Measurements from ENCODE around the gene BRSK2. TPM values are rescaled to one million over a fixed set of nuclear protein-coding genes. Genes with fewer than 3 reads are reported as not detected.
A peak's percentile ranks its signal among the peaks of the same experiment; 100 is the strongest.

Gene BRSK2
- polyA plus RNA-seq, 4 donors = 0.27 to 7.9 (median 3.3) TPM; not detected in 1

DNA sequence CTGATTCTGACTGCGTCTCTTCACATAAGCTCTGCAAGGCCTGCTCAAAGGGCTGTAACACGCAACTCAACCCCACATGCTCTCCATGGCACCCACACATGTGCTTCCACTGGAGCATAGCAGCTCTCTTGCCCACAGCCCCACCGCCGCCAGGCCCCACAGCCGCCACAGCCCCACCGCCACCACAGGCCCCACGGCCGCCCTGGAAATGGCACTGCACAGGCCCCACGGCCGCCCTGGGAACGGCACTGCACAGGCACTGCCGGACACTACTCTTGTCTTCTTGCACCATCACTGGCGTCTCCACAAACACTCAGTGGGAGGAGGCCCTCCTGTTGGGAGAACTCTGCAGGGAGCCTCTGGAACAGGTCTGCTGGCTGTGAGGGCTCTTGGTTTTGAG is 88.3 kb downstream of the BRSK2 start:
- no peaks in the 10 kb centered on the region for H3K27me3 ChIP-seq (ENCODE audit: control insufficient read depth in 3 of 3, insufficient read depth in 3 of 3, low read length in 3 of 3)
- 90 to 95% (median 94%) methylated on average over 13 of the region's 13 CpGs for WGBS, 3 donors
- H3K4me3 ChIP-seq (ENCODE audit: low read depth in 1 of 3, low read length in 3 of 3) = no peak overlapping the region
- H3K9me3 ChIP-seq (ENCODE audit: control insufficient read depth in 2 of 2, insufficient read depth in 1 of 2, low read depth in 1 of 2, low read length in 1 of 2) = no peaks in the 10 kb centered on the region
- no peak for DNase-seq
- H3K4me1 ChIP-seq (ENCODE audit: control insufficient read depth in 3 of 3, insufficient read depth in 2 of 3, low read depth in 1 of 3, low read length in 2 of 3) = no peaks in the 10 kb centered on the region
- FAIRE-seq = no peak
- H3K36me3 ChIP-seq (ENCODE audit: control insufficient read depth in 3 of 3, insufficient read depth in 2 of 3, low read depth in 1 of 3, low read length in 3 of 3) = peaks cover 10 to 71% (median 22%) of the 10 kb centered on the region in 3 donors
- H3K27ac ChIP-seq (ENCODE audit: low read depth in 1 of 3, low read length in 2 of 3) = no peak overlapping the region

DNA sequence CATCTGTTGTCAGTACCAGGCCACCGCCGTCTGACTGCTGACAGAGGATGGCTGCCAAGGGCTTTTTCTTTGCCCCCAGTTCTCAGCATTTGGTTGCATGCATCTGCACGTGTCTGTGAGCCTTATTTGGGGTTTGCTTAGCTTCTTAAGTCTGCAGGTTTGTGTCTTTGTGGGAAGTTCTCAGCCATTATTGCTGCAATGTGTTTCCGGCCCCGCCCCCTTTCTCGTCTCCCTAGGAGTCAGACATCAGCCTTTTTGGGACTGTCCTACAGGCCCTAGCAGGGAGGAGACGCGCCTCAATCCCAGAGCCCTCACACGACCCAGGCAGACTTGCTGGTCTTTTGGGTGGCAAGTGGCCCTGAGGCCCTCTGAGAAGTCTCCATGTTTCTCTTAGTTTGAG is 88.8 kb downstream of the BRSK2 start:
- FAIRE-seq (no peak), DNase-seq (no peak)
- H3K9me3 ChIP-seq (ENCODE audit: control insufficient read depth in 2 of 2, insufficient read depth in 1 of 2, low read depth in 1 of 2, low read length in 1 of 2) = no peaks in the 10 kb centered on the region
- no peaks in the 10 kb centered on the region for H3K4me1 ChIP-seq (ENCODE audit: control insufficient read depth in 3 of 3, insufficient read depth in 2 of 3, low read depth in 1 of 3, low read length in 2 of 3)
- H3K27me3 ChIP-seq (ENCODE audit: control insufficient read depth in 3 of 3, insufficient read depth in 3 of 3, low read length in 3 of 3) = no peaks in the 10 kb centered on the region
- peaks cover 10 to 66% (median 18%) of the 10 kb centered on the region in 3 donors for H3K36me3 ChIP-seq (ENCODE audit: control insufficient read depth in 3 of 3, insufficient read depth in 2 of 3, low read depth in 1 of 3, low read length in 3 of 3)
- 67 to 89% (median 83%) methylated on average over 8 to 9 of the region's 9 CpGs for WGBS, 3 donors
- H3K27ac ChIP-seq (ENCODE audit: low read depth in 1 of 3, low read length in 2 of 3) = no peak overlapping the region
- H3K4me3 ChIP-seq (ENCODE audit: low read depth in 1 of 3, low read length in 3 of 3) = no peak overlapping the region

DNA sequence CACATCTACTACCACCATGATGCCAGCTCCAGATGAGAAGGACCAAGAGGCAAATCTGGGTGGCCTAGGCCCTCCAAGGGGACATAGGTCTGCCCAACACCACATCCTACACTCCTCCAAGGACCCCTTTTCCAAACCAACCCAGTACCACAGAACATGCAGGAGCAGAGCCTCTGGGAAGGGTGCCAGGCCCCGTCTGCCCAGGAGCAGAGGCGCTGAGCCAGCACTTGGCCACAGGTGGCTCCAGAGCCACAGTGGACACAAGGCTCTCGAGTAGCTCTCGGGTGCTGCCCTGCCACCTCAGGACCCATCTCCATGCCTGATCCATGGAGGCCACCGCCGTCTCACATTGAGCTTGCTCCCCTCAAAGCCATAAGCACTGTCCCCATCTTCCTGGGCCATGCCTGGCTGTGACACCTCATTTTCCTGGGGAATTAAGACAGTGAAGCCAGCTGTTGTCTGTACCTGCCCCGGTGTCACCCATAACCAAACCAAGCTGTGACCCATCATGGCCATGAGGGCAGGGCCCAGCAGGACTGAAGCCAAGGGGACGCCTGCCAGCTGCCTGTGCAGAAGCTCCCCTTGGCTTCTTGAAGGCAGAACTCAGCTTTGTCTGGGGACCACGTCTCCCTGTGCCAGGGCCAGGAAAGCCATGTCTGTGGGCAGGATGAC is 89.4 kb downstream of the BRSK2 start:
- H3K27me3 ChIP-seq (ENCODE audit: control insufficient read depth in 3 of 3, insufficient read depth in 3 of 3, low read length in 3 of 3) = no peaks in the 10 kb centered on the region
- no peak for DNase-seq
- no peak overlapping the region for H3K27ac ChIP-seq (ENCODE audit: low read depth in 1 of 3, low read length in 2 of 3)
- peaks cover 10 to 63% (median 16%) of the 10 kb centered on the region in 3 donors for H3K36me3 ChIP-seq (ENCODE audit: control insufficient read depth in 3 of 3, insufficient read depth in 2 of 3, low read depth in 1 of 3, low read length in 3 of 3)
- no peak for FAIRE-seq
- no peak overlapping the region for H3K4me3 ChIP-seq (ENCODE audit: low read depth in 1 of 3, low read length in 3 of 3)
- no peaks in the 10 kb centered on the region for H3K9me3 ChIP-seq (ENCODE audit: control insufficient read depth in 2 of 2, insufficient read depth in 1 of 2, low read depth in 1 of 2, low read length in 1 of 2)
- 86 to 91% (median 91%) methylated on average over 9 of the region's 9 CpGs for WGBS, 3 donors
- no peaks in the 10 kb centered on the region for H3K4me1 ChIP-seq (ENCODE audit: control insufficient read depth in 3 of 3, insufficient read depth in 2 of 3, low read depth in 1 of 3, low read length in 2 of 3)

DNA sequence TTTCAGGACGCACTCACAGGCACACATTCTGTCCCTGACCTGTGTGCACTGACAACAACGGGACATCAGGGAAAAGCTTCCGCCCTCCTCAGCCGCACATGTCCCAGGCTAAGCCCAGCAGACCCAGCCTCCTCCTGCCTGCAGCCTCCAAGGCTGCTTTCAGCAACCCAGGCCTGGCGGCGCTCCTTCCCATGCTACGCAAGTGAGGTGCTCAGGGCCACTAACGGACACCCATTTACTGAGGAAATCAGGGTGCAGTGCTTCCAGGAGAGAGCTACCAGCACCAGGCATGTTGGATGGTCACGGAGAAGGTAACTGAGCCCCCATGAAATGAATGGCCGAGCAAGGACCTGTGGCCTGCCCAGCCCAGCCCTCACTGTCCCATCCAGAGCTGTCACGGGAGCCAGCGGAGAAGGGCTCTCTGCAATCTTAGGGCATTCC is 90.0 kb downstream of the BRSK2 start:
- H3K36me3 ChIP-seq (ENCODE audit: control insufficient read depth in 3 of 3, insufficient read depth in 2 of 3, low read depth in 1 of 3, low read length in 3 of 3) = peaks cover 10 to 68% (median 16%) of the 10 kb centered on the region in 3 donors
- no peak overlapping the region for H3K27ac ChIP-seq (ENCODE audit: low read depth in 1 of 3, low read length in 2 of 3)
- FAIRE-seq (no peak), DNase-seq (no peak)
- H3K4me1 ChIP-seq (ENCODE audit: control insufficient read depth in 3 of 3, insufficient read depth in 2 of 3, low read depth in 1 of 3, low read length in 2 of 3) = no peaks in the 10 kb centered on the region
- H3K9me3 ChIP-seq (ENCODE audit: control insufficient read depth in 2 of 2, insufficient read depth in 1 of 2, low read depth in 1 of 2, low read length in 1 of 2) = no peaks in the 10 kb centered on the region
- H3K27me3 ChIP-seq (ENCODE audit: control insufficient read depth in 3 of 3, insufficient read depth in 3 of 3, low read length in 3 of 3) = no peaks in the 10 kb centered on the region
- 95 to 98% (median 96%) methylated on average over 12 of the region's 12 CpGs for WGBS, 3 donors
- H3K4me3 ChIP-seq (ENCODE audit: low read depth in 1 of 3, low read length in 3 of 3) = no peak overlapping the region

- FAIRE-seq = no peak
- Histone ChIP-seq H3K27ac (ENCODE audit: low read depth in 1 of 3, low read length in 2 of 3) (no peak overlapping the region), H3K4me1 (ENCODE audit: control insufficient read depth in 3 of 3, insufficient read depth in 2 of 3, low read depth in 1 of 3, low read length in 2 of 3) (no peaks in the 10 kb centered on the region)
Observed at GRCh38 chr11:1480191-1480554, 90.4 kb downstream of the BRSK2 start.

DNA sequence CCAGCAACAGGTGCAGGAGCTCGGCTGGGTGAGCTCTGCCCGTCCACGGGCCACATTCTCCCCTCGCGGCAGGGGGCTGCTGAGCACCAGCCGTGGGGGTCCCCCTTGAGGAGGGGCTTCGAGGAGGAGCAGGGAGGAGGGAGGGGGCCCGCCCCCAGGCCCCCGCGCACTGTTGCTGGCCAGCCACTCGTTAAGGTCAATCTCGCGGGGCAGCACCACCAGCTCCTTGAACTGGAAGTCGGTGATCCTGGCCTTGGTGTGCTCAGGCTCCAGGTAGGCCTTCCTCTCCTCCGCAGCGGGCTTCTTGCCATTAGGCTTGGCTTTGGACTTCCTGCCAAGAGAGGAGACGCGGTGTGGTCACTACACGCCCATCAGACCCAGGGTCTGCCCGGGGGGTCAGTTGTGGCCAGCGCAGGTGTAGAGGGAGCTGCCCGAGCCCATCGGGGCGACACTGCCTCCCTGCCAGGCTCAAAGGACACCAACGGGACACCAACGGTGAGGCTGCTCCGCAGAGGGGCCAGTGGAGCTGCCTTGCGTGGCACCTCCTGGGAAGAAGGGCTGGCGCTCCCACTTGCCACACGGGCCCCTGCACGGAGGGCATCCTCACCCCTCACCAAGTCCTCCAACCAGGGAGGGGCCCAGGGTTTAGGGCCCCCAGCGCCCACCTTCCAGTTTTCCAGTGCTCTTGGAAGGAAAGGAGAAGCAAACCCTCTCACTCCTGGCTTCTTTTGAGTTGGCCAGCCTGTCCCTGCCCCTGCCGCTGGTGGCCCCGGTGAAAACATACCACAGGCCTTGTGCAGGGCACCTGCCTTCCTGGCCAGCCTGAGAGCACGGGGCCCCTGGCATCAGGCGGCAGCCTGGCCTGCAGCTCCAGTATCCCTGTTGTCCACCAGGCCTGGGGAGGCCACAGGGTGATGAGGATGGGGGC is 91.1 kb downstream of the BRSK2 start:
- no peak for FAIRE-seq
- Histone ChIP-seq H3K27me3 (ENCODE audit: control insufficient read depth in 3 of 3, insufficient read depth in 3 of 3, low read length in 3 of 3) (no peaks in the 10 kb centered on the region), H3K4me3 (ENCODE audit: low read depth in 1 of 3, low read length in 3 of 3) (no peak overlapping the region), H3K4me1 (ENCODE audit: control insufficient read depth in 3 of 3, insufficient read depth in 2 of 3, low read depth in 1 of 3, low read length in 2 of 3) (peaks cover 0 to under 1% (median 0%) of the 10 kb centered on the region in 3 donors), H3K9me3 (ENCODE audit: control insufficient read depth in 2 of 2, insufficient read depth in 1 of 2, low read depth in 1 of 2, low read length in 1 of 2) (no peaks in the 10 kb centered on the region), H3K36me3 (ENCODE audit: control insufficient read depth in 3 of 3, insufficient read depth in 2 of 3, low read depth in 1 of 3, low read length in 3 of 3) (peaks cover 9 to 67% (median 13%) of the 10 kb centered on the region in 3 donors), H3K27ac (ENCODE audit: low read depth in 1 of 3, low read length in 2 of 3) (peak overlapping the region in 1 of 3 donors; percentile 60)
- DNase-seq = no peak
- 90 to 92% (median 91%) methylated on average over 33 to 36 of the region's 36 CpGs for WGBS, 3 donors

More at GRCh38 chr11:1480191-1480554, 90.4 kb downstream of the BRSK2 start:
- DNase-seq = no peak
- Histone ChIP-seq H3K4me3 (ENCODE audit: low read depth in 1 of 3, low read length in 3 of 3) (no peak overlapping the region), H3K27me3 (ENCODE audit: control insufficient read depth in 3 of 3, insufficient read depth in 3 of 3, low read length in 3 of 3) (no peaks in the 10 kb centered on the region), H3K9me3 (ENCODE audit: control insufficient read depth in 2 of 2, insufficient read depth in 1 of 2, low read depth in 1 of 2, low read length in 1 of 2) (no peaks in the 10 kb centered on the region), H3K36me3 (ENCODE audit: control insufficient read depth in 3 of 3, insufficient read depth in 2 of 3, low read depth in 1 of 3, low read length in 3 of 3) (peaks cover 10 to 71% (median 16%) of the 10 kb centered on the region in 3 donors)
- WGBS, 3 donors = 86 to 88% (median 87%) methylated on average over 12 to 13 of the region's 13 CpGs

DNA sequence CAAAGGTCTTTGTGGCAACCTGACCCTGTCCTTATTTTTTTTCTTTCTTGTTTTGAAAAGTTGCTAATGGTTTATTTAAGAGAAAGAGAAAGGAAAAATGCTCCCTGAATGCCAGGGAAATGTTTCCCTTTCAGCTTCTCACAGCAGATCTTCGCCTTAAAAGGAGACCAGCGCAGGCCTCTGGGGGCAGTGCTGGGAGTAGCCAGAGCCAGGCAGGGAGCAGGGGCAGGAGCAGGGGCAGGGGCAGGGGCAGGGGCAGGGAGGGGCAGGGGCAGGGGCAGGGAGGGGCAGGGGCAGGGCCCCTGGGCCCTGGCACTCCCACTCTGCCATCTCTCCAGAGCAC is 91.7 kb downstream of the BRSK2 start:
- no peak for FAIRE-seq
- H3K9me3 ChIP-seq (ENCODE audit: control insufficient read depth in 2 of 2, insufficient read depth in 1 of 2, low read depth in 1 of 2, low read length in 1 of 2) = no peaks in the 10 kb centered on the region
- 88 to 95% (median 94%) methylated on average over 2 of the region's 2 CpGs for WGBS, 3 donors
- H3K4me1 ChIP-seq (ENCODE audit: control insufficient read depth in 3 of 3, insufficient read depth in 2 of 3, low read depth in 1 of 3, low read length in 2 of 3) = peaks cover 4 to 7% (median 5%) of the 10 kb centered on the region in 3 donors
- H3K27ac ChIP-seq (ENCODE audit: low read depth in 1 of 3, low read length in 2 of 3) = peak overlapping the region in 1 of 3 donors; percentile 83
- no peak for DNase-seq
- no peaks in the 10 kb centered on the region for H3K27me3 ChIP-seq (ENCODE audit: control insufficient read depth in 3 of 3, insufficient read depth in 3 of 3, low read length in 3 of 3)
- peaks cover 7 to 70% (median 13%) of the 10 kb centered on the region in 3 donors for H3K36me3 ChIP-seq (ENCODE audit: control insufficient read depth in 3 of 3, insufficient read depth in 2 of 3, low read depth in 1 of 3, low read length in 3 of 3)
- no peak overlapping the region for H3K4me3 ChIP-seq (ENCODE audit: low read depth in 1 of 3, low read length in 3 of 3)

- Histone ChIP-seq H3K9me3 (ENCODE audit: control insufficient read depth in 2 of 2, insufficient read depth in 1 of 2, low read depth in 1 of 2, low read length in 1 of 2) (no peaks in the 10 kb centered on the region), H3K4me3 (ENCODE audit: low read depth in 1 of 3, low read length in 3 of 3) (no peak overlapping the region), H3K27me3 (ENCODE audit: control insufficient read depth in 3 of 3, insufficient read depth in 3 of 3, low read length in 3 of 3) (no peaks in the 10 kb centered on the region), H3K36me3 (ENCODE audit: control insufficient read depth in 3 of 3, insufficient read depth in 2 of 3, low read depth in 1 of 3, low read length in 3 of 3) (peaks cover 7 to 71% (median 9%) of the 10 kb centered on the region in 3 donors), H3K27ac (ENCODE audit: low read depth in 1 of 3, low read length in 2 of 3) (peak overlapping the region in 1 of 3 donors; percentile 83), H3K4me1 (ENCODE audit: control insufficient read depth in 3 of 3, insufficient read depth in 2 of 3, low read depth in 1 of 3, low read length in 2 of 3) (peaks cover 6 to 9% (median 7%) of the 10 kb centered on the region in 3 donors)
- 88 to 91% (median 90%) methylated on average over 16 of the region's 16 CpGs for WGBS, 3 donors
- no peak for FAIRE-seq
- DNase-seq = no peak
Observed at GRCh38 chr11:1481861-1482441, 92.2 kb downstream of the BRSK2 start.

All from small intestine (tissue), 7 donors.